Measurements from ENCODE around the gene DNPEP.

The DNPEP gene

DNA sequence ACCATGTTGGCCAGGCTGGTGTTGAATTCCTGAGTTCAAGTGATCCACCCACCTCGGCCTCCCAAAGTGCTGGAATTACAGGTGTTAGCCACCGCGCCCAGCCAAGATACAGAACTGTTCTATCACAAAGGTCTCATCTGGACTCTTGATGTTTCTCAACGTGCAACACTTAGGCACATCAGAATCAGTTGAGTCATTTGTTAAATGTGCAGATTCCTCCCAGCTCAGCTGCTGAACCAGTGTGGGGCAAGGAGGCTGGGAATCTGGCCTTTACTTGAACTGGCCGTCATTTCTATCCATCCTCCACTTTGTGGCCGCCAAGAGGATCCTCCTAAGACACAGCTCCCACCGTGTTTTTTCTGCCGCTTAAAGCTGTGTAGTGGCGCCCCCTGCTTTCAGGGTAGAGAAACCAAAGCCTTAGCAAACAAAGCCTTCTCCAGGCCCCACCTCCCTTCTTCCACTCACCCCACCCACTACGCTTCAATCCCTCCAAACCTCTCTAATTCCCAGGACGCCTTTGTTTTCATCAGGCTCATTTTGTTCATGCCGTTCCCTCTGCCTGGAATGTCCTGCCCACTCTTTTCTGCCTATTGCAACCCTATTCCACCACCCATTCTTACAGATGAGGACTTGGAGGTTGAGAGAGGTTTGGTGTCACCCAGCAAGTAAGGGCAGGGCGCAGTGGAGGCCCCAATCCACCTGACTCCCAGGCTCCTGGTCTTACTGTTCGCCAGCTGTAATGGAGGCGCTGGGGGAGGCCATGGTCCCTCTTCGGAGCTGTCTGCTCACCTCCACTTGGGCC, 46.2 kb upstream of the DNPEP start:
- in situ Hi-C loops (cut with MboI; ENCODE audit: low sequenced_read_pairs, unreplicated experiment), result no loop called here
- no peak for DNase-seq (ENCODE audit: low spot score)
- TF ChIP-seq, protein P1, sequence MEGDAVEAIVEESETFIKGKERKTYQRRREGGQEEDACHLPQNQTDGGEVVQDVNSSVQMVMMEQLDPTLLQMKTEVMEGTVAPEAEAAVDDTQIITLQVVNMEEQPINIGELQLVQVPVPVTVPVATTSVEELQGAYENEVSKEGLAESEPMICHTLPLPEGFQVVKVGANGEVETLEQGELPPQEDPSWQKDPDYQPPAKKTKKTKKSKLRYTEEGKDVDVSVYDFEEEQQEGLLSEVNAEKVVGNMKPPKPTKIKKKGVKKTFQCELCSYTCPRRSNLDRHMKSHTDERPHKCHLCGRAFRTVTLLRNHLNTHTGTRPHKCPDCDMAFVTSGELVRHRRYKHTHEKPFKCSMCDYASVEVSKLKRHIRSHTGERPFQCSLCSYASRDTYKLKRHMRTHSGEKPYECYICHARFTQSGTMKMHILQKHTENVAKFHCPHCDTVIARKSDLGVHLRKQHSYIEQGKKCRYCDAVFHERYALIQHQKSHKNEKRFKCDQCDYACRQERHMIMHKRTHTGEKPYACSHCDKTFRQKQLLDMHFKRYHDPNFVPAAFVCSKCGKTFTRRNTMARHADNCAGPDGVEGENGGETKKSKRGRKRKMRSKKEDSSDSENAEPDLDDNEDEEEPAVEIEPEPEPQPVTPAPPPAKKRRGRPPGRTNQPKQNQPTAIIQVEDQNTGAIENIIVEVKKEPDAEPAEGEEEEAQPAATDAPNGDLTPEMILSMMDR (IDR thresholded peaks at IDR 0.05; ENCODE audit: borderline replicate concordance, control extremely low read depth, extremely low read depth, insufficient read depth, missing control alignments), result no peak

DNA sequence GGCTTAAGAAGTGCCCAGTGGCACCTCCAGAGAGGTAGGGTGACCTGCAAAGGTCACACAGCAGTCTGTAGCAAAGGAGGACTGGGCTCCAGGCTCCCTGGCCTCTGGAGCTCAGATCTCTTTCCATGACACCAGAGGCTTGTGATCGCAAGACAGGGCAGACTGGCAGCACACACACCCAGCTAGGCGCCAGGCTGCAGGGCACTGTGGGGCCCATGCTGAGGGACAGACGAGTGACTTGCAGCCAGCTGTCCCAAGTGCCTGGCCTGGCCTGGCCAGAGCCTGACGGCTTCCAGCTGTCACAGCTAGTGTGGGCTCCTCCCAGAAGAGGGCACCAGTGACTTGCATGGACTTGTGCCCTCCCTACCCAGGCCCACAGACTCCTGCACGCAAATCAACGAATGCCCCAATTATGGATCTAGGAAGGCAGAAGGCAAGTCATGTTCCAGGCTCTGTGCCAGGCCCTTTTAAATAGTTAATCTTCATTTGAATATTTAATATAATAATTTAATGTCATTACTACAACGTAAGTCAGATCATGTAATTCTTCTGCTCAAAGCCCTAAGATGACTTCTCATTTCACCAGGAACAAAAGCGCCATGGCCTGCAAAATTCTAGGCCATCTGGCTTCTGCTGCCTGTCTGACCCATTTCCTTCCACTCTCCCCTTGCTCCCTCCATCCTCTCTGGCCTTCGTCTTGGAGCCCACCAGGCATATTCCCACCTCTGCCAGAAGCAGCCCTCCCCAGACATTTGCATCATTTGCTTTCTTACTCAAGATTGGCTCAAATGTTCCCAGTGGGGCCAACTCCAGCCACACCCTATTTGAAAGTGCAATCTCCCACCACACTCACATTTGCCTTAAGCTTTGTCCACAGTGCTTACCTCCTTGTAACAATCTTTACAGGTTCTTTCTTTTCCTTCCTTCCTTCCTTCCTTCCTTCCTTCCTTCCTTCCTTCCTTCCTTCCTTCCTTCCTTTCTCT, 43.2 kb upstream of the DNPEP start:
- DNase-seq (ENCODE audit: low spot score), result no peak
- in situ Hi-C loops (cut with MboI; ENCODE audit: low sequenced_read_pairs, unreplicated experiment), result no loop called here
- TF ChIP-seq, protein P1 (IDR thresholded peaks at IDR 0.05; ENCODE audit: borderline replicate concordance, control extremely low read depth, extremely low read depth, insufficient read depth, missing control alignments), result no peak

DNA sequence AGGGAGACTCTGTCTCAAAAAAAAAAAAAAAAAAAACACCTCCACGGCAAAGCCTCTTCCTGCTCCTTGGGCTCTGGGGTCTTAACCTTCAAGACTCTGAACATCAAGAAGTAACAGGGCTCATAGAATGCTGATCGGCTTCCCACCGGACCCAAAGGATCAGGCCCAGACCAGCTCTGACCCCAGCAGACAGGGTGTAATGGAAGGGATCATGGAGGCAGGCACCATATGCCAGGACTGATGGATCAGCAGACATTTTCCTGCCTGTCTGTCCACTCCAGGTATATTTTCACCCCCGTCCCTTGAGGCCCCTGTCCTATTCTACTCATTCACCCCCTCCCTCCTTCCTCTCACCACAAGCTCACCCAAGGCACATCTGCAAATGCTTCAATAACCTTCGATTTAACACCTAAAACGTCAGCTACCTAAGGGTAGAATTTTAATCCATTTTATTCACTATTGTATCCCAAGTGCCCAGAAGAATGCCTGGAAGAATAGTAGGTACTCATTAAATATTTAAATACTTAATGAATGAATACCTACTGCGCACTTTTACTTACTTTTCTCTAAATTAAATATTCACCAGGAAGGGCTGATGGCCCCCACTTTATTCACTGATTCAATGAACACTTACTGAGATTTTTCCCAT, 42.4 kb upstream of the DNPEP start:
- TF ChIP-seq, protein P1 (IDR thresholded peaks at IDR 0.05; ENCODE audit: borderline replicate concordance, control extremely low read depth, extremely low read depth, insufficient read depth, missing control alignments), result no peak
- in situ Hi-C loops (cut with MboI; ENCODE audit: low sequenced_read_pairs, unreplicated experiment), result no loop called here
- no peak for DNase-seq (ENCODE audit: low spot score)

DNA sequence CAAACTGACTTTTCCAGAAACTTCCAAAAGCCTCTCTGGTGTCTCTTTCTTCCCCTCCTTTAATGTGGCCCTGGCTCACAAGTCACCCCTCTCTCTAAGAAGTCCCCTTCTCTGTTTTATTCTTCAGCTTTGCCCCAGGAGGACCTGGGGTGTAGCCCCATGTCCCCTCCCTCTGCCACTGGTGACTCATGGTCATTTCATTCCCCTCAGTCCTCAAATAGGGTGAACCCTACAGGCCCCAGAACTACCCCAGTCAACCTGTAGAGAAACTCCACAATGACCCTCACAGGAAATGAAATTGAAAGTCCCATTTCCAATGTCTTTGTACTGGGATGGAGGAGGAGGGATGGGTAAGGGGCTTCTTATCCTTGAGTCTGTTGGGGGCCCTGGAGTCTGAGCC, 40.8 kb upstream of the DNPEP start:
- no peak for DNase-seq (ENCODE audit: low spot score)
- in situ Hi-C loops (cut with MboI; ENCODE audit: low sequenced_read_pairs, unreplicated experiment), result no loop called here
- TF ChIP-seq, protein P1 (IDR thresholded peaks at IDR 0.05; ENCODE audit: borderline replicate concordance, control extremely low read depth, extremely low read depth, insufficient read depth, missing control alignments), result no peak

DNA sequence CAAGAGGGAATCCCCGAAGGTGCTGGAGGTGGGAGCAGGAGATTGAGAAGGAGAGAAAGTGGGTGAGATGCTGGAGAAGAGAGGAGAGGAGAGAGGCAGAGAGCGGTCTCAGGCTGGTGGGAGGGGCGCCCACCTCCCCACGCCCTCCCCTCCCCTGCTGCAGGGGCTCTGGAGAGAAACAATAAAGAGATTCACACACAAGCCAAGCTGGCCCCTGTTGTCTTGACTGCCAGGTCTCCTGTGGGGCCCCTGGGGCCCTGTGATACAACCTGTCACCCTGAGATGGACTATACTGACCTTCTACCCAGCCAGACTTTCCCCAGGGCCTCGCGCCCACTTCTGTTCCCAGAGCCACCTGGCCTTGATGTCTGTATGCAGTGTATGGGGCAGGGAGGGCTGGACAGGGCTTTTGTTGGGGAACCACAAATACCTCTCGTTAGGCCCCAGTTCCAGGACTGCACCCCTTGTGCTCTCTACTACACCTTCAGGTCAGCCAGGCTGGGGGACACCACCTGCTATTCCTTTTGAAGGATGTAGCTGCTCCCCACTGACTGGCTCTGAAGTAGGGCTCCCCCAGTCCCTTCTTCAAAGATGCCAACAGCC, 38.9 kb upstream of the DNPEP start:
- no peak for DNase-seq (ENCODE audit: low spot score)
- TF ChIP-seq, protein P1 (IDR thresholded peaks at IDR 0.05; ENCODE audit: borderline replicate concordance, control extremely low read depth, extremely low read depth, insufficient read depth, missing control alignments), result no peak
- in situ Hi-C loops (cut with MboI; ENCODE audit: low sequenced_read_pairs, unreplicated experiment), result no loop called here

DNA sequence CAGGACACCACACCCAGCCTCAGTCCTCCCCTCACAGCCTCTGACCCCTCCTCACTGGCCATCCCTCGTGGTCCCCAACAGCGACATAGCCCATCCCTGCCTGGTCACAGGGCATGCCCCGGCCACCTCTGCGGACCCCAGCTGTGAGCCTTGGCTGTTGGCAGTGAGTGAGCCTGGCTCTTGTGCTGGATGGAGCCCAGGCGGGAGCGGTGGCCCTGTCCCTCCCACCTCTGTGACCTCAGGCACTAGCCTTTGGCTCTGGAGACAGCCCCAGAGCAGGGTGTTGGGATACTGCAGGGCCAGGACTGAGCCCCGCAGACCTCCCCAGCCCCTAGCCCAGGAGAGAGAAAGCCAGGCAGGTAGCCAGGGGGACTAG, 38.3 kb upstream of the DNPEP start:
- TF ChIP-seq, protein P1 (IDR thresholded peaks at IDR 0.05; ENCODE audit: borderline replicate concordance, control extremely low read depth, extremely low read depth, insufficient read depth, missing control alignments), result no peak
- in situ Hi-C loops (cut with MboI; ENCODE audit: low sequenced_read_pairs, unreplicated experiment), result no loop called here
- DNase-seq (ENCODE audit: low spot score), result no peak
